Glutamatergic neuron (in vitro differentiated cells): ENCODE measurements around the gene CNTROB. TPM values are rescaled to one million over a fixed set of nuclear protein-coding genes. Genes with fewer than 3 reads are reported as not detected.

ENCODE experiments used
- DNase-seq: peaks from one replicate; pipeline ENCODE4 v3.0.0; 2022
- H3K27ac Mint-ChIP-seq: one replicate; pipeline ENCODE4 v1.8.0; 2020; ENCODE audit warnings: mild to moderate bottlenecking, mixed read lengths, inconsistent platforms; ENCODE audit not compliant: unreplicated experiment
- H3K27me3 Mint-ChIP-seq: one replicate; pipeline ENCODE4 v1.8.0; 2020; ENCODE audit warnings: mild to moderate bottlenecking, moderate library complexity, mixed read lengths, inconsistent platforms; ENCODE audit not compliant: unreplicated experiment
- H3K36me3 Mint-ChIP-seq: one replicate; pipeline ENCODE4 v1.8.0; 2020; ENCODE audit warnings: mild to moderate bottlenecking, mixed read lengths, inconsistent platforms; ENCODE audit not compliant: unreplicated experiment
- H3K4me1 Mint-ChIP-seq: one replicate; pipeline ENCODE4 v1.8.0; 2020; ENCODE audit warnings: mild to moderate bottlenecking, low read depth, mixed read lengths, inconsistent platforms; ENCODE audit not compliant: unreplicated experiment
- H3K4me3 Mint-ChIP-seq: one replicate; pipeline ENCODE4 v1.8.0; 2020; ENCODE audit warnings: mild to moderate bottlenecking, mixed read lengths, inconsistent platforms; ENCODE audit not compliant: unreplicated experiment
- H3K9me3 Mint-ChIP-seq: one replicate; pipeline ENCODE4 v1.8.0; 2020; ENCODE audit warnings: mild to moderate bottlenecking, moderate library complexity, mixed read lengths, inconsistent platforms; ENCODE audit not compliant: unreplicated experiment
- total RNA-seq: library from RNA; stranded (reverse); fragmentation: NEBNext Ultra II Directional; extraction: Animal tissue kit (Norgen Biotek cat#: 25700); gene quantifications from one replicate; pipeline ENCODE4 v1.2.1, GENCODE V29; 2021; ENCODE audit not compliant: unreplicated experiment
- TF ChIP-seq, protein P1 (sequence below): fragments of 200-600 bp; sonication (generic); IDR thresholded peaks from one replicate; pipeline ENCODE4 v1.5.0; 2021; ENCODE audit not compliant: partially characterized antibody, unreplicated experiment

Gene CNTROB
- total RNA-seq, 1 donor from 2014 or later: 55.7 TPM

DNA sequence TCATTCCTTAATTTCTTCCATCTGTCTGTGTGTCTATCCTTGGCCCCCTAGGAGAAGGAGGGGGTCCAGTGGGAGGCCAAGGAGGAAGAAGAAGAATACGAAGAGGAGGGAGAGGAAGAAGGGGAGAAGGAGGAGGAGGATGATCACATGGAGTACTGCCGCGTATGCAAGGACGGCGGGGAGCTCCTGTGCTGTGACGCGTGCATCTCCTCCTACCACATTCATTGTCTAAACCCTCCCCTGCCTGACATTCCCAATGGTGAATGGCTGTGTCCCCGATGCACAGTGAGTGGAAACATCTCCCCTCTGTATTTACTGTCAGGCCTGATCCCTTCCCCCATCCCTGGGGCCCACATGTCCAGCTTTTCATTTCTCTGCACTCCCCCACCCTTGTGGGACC is 37.1 kb upstream of the CNTROB start:
- no peak for DNase-seq
- TF ChIP-seq, protein P1, sequence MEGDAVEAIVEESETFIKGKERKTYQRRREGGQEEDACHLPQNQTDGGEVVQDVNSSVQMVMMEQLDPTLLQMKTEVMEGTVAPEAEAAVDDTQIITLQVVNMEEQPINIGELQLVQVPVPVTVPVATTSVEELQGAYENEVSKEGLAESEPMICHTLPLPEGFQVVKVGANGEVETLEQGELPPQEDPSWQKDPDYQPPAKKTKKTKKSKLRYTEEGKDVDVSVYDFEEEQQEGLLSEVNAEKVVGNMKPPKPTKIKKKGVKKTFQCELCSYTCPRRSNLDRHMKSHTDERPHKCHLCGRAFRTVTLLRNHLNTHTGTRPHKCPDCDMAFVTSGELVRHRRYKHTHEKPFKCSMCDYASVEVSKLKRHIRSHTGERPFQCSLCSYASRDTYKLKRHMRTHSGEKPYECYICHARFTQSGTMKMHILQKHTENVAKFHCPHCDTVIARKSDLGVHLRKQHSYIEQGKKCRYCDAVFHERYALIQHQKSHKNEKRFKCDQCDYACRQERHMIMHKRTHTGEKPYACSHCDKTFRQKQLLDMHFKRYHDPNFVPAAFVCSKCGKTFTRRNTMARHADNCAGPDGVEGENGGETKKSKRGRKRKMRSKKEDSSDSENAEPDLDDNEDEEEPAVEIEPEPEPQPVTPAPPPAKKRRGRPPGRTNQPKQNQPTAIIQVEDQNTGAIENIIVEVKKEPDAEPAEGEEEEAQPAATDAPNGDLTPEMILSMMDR: no peak
- peaks cover 16% of the 10 kb centered on the region for H3K36me3 Mint-ChIP-seq
- peak overlapping the region; percentile 27 for H3K4me3 Mint-ChIP-seq
- H3K9me3 Mint-ChIP-seq: peaks cover 8% of the 10 kb centered on the region
- peaks cover 8% of the 10 kb centered on the region for H3K27me3 Mint-ChIP-seq
- H3K27ac Mint-ChIP-seq: peak overlapping the region; percentile 80
- peaks cover 13% of the 10 kb centered on the region for H3K4me1 Mint-ChIP-seq

DNA sequence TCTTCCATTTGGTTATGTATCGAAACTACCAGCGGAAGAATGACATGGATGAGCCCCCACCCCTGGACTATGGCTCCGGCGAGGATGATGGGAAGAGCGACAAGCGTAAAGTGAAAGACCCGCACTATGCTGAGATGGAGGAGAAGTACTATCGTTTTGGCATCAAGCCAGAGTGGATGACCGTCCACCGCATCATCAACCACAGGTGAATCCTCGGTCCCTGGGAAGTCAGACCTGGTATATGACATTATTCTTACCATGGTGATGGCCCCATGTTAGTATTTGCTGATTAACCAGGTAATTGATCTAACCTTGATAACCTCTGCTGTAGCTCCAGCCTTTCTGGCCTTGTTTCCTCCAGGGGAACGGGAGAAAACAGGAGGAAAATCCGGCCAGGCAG is 34.9 kb upstream of the CNTROB start:
- peaks cover 10% of the 10 kb centered on the region for H3K4me1 Mint-ChIP-seq
- H3K36me3 Mint-ChIP-seq: peaks cover 16% of the 10 kb centered on the region
- no peak overlapping the region for H3K4me3 Mint-ChIP-seq
- no peak overlapping the region for H3K27ac Mint-ChIP-seq
- TF ChIP-seq, protein P1: no peak
- DNase-seq: no peak
- peaks cover 5% of the 10 kb centered on the region for H3K27me3 Mint-ChIP-seq
- H3K9me3 Mint-ChIP-seq: peaks cover 3% of the 10 kb centered on the region

DNA sequence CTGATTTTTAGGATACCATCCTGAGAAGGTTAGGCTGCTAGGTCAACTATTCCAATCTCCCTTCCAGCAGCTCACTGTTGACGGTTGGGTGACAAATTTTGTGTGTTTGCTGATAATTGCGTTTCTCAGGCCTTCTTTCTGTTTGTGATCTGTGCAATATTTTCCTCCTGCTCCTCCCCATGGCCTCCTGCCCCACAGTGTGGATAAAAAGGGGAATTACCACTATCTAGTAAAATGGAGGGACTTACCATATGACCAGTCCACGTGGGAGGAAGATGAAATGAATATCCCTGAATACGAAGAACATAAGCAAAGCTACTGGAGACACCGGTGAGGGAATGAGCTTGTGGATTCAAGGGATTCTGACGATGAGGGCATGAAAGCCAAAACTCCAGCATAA is 34.2 kb upstream of the CNTROB start:
- TF ChIP-seq, protein P1: no peak
- no peak for DNase-seq
- Mint-ChIP-seq H3K4me1 (peaks cover 9% of the 10 kb centered on the region), H3K9me3 (peaks cover 3% of the 10 kb centered on the region), H3K36me3 (peaks cover 16% of the 10 kb centered on the region), H3K27me3 (peaks cover 5% of the 10 kb centered on the region), H3K4me3 (no peak overlapping the region), H3K27ac (no peak overlapping the region)

DNA sequence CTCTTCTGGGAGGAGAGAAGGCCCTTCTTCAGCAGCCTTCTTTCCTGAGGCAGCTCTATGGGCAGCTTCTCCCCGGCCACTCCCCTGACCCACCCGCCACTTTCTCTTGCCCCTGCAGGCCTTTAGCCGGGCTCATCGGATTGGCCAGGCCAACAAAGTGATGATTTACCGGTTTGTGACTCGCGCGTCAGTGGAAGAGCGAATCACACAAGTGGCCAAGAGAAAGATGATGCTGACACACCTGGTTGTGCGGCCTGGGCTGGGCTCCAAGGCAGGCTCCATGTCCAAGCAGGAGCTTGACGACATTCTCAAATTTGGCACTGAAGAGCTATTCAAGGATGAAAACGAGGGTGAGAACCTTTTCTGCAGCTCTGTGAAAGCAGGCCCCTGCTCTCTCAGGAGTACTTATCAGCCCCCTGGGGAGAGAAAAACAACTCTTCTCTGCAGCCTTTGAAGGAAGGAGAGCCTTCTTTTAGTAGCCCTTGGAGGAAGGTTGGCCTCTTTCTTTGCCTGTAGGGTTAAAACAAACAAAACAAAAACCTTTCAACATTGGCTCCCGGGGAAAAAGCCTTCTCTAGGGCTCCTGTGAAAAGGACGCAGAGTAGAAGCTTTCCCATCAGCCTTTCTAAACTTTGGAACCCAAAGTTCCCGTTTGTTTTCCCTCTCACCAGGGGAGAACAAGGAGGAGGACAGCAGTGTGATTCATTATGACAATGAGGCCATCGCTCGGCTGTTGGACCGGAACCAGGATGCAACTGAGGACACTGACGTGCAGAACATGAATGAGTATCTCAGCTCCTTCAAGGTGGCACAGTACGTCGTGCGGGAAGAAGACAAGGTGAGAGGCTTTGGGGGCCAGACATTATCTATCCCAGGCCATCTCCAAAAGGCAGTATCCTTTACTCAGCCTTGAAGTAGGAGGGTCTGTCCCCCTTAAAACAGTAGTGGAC is 28.6 kb upstream of the CNTROB start:
- no peak for DNase-seq
- TF ChIP-seq, protein P1: no peak

DNA sequence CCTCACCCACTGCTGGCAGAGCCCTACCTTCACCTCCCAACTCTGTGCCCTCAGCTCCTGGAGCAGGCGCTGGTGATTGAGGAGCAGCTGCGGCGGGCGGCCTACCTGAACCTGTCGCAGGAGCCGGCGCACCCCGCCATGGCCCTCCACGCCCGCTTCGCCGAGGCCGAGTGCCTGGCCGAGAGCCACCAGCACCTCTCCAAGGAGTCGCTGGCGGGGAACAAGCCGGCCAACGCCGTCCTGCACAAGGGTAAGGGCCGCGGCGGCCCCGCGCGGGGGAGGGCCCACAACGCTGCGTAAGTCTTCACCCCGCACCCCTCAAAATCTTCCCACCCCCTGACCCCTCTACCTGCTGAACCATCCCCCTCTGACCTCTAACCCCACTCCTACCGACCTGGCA is 22.9 kb upstream of the CNTROB start:
- peaks cover 4% of the 10 kb centered on the region for H3K27me3 Mint-ChIP-seq
- no peak for DNase-seq
- TF ChIP-seq, protein P1: no peak
- H3K4me3 Mint-ChIP-seq: no peak overlapping the region
- H3K27ac Mint-ChIP-seq: no peak overlapping the region
- peaks cover 26% of the 10 kb centered on the region for H3K36me3 Mint-ChIP-seq
- H3K9me3 Mint-ChIP-seq: peaks cover 2% of the 10 kb centered on the region
- peaks cover 7% of the 10 kb centered on the region for H3K4me1 Mint-ChIP-seq

More for the DNA sequence above, 28.6 kb upstream of the CNTROB start:
- peaks cover 3% of the 10 kb centered on the region for H3K9me3 Mint-ChIP-seq
- no peak overlapping the region for H3K4me3 Mint-ChIP-seq
- peaks cover 2% of the 10 kb centered on the region for H3K27me3 Mint-ChIP-seq
- H3K27ac Mint-ChIP-seq: no peak overlapping the region
- H3K36me3 Mint-ChIP-seq: peaks cover 24% of the 10 kb centered on the region
- H3K4me1 Mint-ChIP-seq: peaks cover 7% of the 10 kb centered on the region
